Head of caudate nucleus (tissue), 42 donors: ENCODE measurements around the gene TEX53.

ENCODE experiments used
- DNase-seq, 42 donors: peaks; one replicate each; pipeline versions ENCODE4 v3.0.0 to v3.0.0-alpha.2; 2020 to 2021; ENCODE audit warnings: mixed read lengths in 7 of 42
- intact Hi-C: fragments of 100-400 bp; cut with DNase I; formaldehyde crosslinking; loops from one replicate; pipeline ENCODE4 v1.15.0; 2022

TEX53 gene

GRCh38 chr9:114681594-114682332 is 24.2 kb upstream of the TEX53 start, which contains the start of gene TEX48:
Gene TEX48 (minus strand): TSS chr9:114682192. CDS start chr9:114671723, 10,469 bp downstream.
- intact Hi-C loops = loop anchor here (5.0 kb wide), 1 partner anchor 231 kb away; no protein-coding TSS in a partner anchor
- DNase-seq = peak in 39 of 42 donors; percentile 18 to 78 (median 52)

GRCh38 chr9:114680259-114681001 is 22.8 kb upstream of the TEX53 start:
- intact Hi-C loops = loop anchor here (5.0 kb wide), 1 partner anchor 232 kb away; no protein-coding TSS in a partner anchor

GRCh38 chr9:114678795-114679194 is 21.2 kb upstream of the TEX53 start:
- intact Hi-C loops = no loop called here
- no peak for DNase-seq

More at GRCh38 chr9:114680259-114681001, 22.8 kb upstream of the TEX53 start:
- DNase-seq = peak in 8 of 42 donors; percentile 6 to 48 (median 29)

- peak in 1 of 42 donors; percentile 39 for DNase-seq
Measured at GRCh38 chr9:114678130-114678529, 20.5 kb upstream of the TEX53 start.

DNA sequence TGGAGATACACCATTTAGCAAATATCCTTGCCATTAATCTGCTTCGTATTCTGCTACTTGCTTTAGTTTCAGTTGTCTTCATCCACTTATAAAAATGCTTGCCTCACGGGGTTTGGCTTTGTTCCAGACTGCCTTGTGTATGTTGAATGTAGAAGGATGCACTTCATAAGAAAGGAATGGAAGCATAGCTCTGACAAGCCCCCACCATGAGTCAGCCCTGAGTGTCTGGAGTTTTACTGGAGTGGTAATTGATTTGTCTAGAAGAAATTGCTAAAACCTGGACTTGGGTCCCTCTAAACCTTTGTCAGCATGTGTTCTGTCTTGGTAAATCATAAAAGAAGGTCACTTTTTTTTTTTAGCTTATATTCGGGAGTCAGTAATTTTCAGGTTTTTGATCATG is 19.8 kb upstream of the TEX53 start:
- peak in 6 of 42 donors; percentile 10 to 47 (median 18) for DNase-seq

More at GRCh38 chr9:114678130-114678529, 20.5 kb upstream of the TEX53 start:
- intact Hi-C loops = no loop called here

DNA sequence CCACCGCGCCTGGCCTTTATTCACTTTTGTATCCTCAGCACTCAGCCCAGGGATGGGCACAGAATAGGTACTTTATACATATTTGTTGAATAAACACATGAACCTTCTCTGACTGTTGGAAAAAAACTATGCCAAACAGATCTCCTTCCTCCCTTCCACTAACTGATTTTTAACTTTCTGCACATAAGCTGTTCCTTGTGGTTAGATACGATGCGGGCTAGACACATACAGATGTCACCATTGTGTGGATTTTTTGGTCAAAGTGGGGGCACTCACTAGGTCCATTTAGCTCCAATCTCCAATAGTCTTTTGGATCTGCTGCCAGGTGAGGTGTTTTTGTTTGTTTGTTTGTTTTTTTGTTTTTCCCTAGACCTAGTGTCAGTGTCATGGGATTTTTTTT is 19.3 kb upstream of the TEX53 start:
- intact Hi-C loops = no loop called here
- no peak for DNase-seq

More for the DNA sequence above, 19.8 kb upstream of the TEX53 start:
- intact Hi-C loops = no loop called here

DNA sequence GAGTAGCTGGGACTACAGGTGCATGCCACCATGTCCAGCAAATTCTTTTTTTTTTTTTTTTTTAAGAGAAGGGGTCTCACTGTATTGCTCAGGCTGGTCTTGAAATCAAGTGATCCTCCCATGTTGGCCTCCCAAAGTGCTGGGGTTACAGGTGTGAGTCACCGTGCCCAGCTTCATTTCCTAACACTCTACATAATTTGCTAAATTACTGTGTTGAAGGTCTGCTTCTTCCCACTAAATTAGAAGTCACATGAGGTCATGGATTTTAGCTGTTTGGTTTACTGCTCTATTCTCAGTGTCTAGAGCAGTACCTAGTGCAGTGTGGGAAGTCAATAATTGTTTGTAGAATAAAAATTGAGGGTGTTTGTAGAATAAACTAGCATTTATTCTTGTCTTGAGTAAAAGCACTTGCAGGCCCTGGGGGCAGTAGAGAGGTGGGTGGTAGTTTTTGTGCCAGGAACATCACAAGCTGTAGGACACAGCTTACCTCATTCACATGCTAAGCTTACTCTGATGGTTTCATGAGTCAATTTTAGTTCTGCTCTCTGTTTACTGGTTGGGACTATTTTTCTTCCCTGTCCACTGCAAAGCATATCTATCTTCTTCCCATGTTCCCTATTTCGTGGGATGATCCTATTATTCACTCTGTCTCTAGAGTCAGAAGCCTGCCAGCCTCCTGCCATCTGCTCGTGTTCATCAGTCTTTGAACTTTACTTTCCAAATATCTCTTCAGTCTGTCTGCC is 17.4 kb upstream of the TEX53 start:
- DNase-seq = no peak
- intact Hi-C loops = no loop called here

DNA sequence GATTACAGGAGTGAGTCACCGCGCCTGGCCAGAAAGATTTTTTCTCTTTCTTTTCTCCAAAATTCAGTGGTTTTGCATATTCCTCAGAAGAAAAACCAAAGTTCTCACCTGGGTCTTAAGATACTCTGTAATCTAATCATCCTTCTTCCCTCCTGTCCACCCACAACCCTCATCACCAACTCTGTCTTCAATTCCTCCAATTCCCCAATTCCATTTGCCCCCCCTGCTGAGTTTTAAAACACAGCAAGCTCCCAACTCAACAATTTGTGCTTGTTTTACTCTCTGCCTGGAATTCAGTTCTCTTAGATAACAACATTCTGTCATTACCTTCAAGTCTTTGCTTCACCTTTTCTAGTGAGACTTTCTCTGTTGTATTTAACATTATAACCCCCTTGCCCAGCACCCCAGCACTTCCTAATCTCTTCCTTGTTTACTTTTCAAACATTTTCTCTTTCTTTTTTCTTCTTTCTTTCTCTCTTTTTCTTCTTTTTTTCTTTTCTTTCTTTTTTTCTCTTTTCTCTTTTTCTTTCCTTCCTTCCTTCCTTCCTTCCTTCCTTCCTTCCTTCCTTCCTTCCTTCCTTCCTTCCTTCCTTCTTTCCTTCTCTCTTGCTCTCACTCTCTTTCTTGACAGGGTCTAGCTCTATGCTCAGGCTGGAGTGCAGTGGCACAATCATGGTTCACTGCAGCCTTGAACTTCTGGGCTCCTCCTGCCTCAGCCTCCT is 16.6 kb upstream of the TEX53 start:
- DNase-seq = no peak
- intact Hi-C loops = no loop called here

DNA sequence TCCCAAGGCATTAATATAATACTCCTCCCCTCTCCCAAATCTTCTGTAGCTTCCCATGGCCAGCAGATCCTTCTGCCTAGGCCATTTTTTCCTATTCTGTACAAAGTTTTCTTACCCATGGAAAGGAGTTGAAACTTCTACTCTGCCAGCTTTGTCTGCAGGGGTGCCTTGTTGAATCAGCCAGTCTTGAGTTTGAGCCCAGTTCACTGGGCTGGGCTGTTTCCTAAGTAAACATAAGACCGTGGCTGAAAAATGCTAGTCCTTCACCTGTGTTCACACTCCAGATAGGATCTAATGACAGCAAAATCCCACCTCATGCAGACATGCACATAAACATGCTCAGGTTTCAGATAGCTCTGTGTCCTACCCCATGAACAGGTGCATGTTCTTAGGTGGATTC is 14.0 kb upstream of the TEX53 start:
- no peak for DNase-seq
- intact Hi-C loops = no loop called here

DNA sequence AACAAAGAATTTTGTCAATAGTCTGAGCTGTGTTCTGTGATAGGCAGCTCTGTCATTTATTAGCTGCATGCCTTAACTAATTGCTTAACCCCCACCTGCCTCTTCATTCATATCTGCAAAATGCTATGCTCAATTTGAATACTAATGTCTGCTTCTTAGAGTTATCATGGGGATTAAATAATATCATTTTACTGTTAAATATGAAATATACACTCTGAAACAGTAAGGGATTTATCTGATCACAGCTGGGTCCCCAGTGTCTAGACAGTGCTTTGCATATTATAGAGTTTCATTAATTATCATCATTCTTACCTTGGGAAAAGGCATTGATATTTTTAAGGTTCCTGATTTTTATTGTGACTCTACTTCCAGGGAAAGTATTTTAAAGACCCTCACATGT is 12.4 kb upstream of the TEX53 start:
- intact Hi-C loops = no loop called here
- DNase-seq = peak in 1 of 42 donors; percentile 10

GRCh38 chr9:114668146-114668545 is 10.5 kb upstream of the TEX53 start:
- intact Hi-C loops = no loop called here
- DNase-seq = peak in 33 of 42 donors; percentile 14 to 82 (median 51)

DNA sequence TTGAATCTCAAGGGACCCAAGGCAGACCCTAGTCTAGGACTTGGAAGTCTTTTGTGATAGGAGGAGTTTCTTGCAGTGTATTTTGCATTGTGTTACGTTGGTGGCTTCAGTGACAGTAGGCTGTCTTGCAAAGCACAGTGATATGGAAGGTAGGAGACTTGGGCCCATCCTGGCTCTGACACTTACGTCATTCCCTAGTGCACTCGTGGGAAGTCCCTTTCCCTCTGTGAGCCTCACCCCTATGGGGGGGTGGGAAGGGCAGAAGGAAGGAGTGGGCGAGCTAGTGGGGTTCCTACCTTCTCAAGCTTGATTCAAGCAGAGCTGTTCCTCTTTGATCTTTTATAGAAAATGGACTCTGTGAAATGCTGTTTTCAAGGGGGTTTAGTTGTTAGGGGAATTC is 9.2 kb upstream of the TEX53 start:
- DNase-seq = peak in 9 of 42 donors; percentile 23 to 71 (median 37)
- intact Hi-C loops = no loop called here

- peak in 1 of 42 donors; percentile 18 for DNase-seq
- intact Hi-C loops = no loop called here
Measured at GRCh38 chr9:114666401-114666800, 8.8 kb upstream of the TEX53 start.

DNA sequence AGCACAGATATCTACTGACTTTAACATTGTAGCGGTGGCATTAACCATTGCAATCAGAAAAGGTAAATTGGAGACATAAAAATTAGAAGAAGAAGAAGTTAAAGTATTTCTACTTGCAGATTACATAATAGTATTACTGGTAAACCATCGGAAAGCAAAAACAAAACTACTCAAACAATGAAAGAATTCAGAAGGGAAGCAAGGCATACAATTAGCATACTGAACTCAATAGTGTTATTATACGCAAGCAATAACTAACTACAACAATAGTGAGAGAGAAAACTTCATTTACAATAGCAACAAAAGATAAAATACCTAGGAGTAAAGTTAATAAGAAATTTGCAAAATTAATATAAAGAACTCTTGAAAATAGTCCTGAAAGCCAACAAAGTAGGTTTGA is 6.6 kb upstream of the TEX53 start:
- no peak for DNase-seq
- intact Hi-C loops = loop anchor here (5.0 kb wide), 1 partner anchor 348 kb away; no protein-coding TSS in a partner anchor

- intact Hi-C loops = loop anchor here (5.0 kb wide), 1 partner anchor 350 kb away; no protein-coding TSS in a partner anchor
- DNase-seq = peak in 41 of 42 donors; percentile 27 to 88 (median 71)
Measured at GRCh38 chr9:114662081-114662989, 4.7 kb upstream of the TEX53 start.

DNA sequence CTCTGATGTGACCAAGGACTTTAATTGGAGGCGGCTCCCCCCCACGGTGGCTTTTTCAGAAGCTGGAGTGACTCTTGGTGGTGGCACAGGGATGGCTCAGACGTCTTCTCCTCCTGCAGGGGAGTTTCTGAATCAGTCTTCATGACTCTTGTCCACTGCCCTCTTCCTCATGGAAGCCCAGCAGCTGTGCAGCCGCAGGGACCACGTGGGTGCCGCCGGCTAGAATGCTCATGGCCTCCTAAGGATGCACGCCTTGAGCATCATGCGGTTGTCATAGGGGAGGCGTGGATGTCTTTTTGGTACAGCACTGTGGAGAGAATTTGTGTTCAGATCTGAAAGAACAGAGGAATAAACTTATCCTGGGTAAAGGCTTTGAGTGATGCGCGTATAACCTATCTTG is 1.3 kb downstream of the TEX53 start:
- intact Hi-C loops = loop anchor here (10.0 kb wide), 1 partner anchor 152 kb away; the partner anchor contains the start of gene WHRN
- no peak for DNase-seq

GRCh38 chr9:114655689-114656088 is 1.9 kb downstream of the TEX53 start:
- intact Hi-C loops = loop anchor here (10.0 kb wide), 1 partner anchor 151 kb away; the partner anchor contains the start of gene WHRN

More at GRCh38 chr9:114655689-114656088, 1.9 kb downstream of the TEX53 start:
- no peak for DNase-seq
